ENCODE results near the gene C17orf114.

Gene C17orf114

GRCh38 chr17:4811471-4811870 lies 9.3 kb upstream of the C17orf114 start:
- Histone ChIP-seq H3K4me1 (ENCODE audit: insufficient read depth, low read length, poor library complexity, severe bottlenecking) (peaks cover 6% of the 10 kb centered on the region), H3K79me2 (ENCODE audit: insufficient read depth, low read depth, low read length) (no peaks in the 10 kb centered on the region), H3K4me2 (ENCODE audit: low read length) (no peak overlapping the region), H3K4me3 (ENCODE audit: low read depth, low read length, poor library complexity, severe bottlenecking) (no peak overlapping the region), H3K36me3 (ENCODE audit: insufficient read depth, low read length) (no peaks in the 10 kb centered on the region), H3K9me3 (ENCODE audit: low read length) (no peaks in the 10 kb centered on the region), H2AFZ (ENCODE audit: low read length) (no peak overlapping the region), H4K20me1 (ENCODE audit: insufficient read depth, low read length) (no peaks in the 10 kb centered on the region), H3K9me2 (ENCODE audit: insufficient read depth, low read length) (no peaks in the 10 kb centered on the region), H3K27ac (ENCODE audit: low read depth, low read length, poor library complexity, severe bottlenecking) (no peak overlapping the region)
- POLR2A ChIA-PET = no interaction called here
- intact Hi-C loops (cut with micrococcal nuclease; ENCODE audit: unreplicated experiment) = no loop called here
- CTCF ChIA-PET (ENCODE audit: unreplicated experiment) = no interaction called here
- no peak for TF ChIP-seq EZH2phosphoT487 (IDR thresholded peaks at IDR 0.05; ENCODE audit: borderline replicate concordance, low read depth, low read length)
- TF ChIP-seq, protein P1, sequence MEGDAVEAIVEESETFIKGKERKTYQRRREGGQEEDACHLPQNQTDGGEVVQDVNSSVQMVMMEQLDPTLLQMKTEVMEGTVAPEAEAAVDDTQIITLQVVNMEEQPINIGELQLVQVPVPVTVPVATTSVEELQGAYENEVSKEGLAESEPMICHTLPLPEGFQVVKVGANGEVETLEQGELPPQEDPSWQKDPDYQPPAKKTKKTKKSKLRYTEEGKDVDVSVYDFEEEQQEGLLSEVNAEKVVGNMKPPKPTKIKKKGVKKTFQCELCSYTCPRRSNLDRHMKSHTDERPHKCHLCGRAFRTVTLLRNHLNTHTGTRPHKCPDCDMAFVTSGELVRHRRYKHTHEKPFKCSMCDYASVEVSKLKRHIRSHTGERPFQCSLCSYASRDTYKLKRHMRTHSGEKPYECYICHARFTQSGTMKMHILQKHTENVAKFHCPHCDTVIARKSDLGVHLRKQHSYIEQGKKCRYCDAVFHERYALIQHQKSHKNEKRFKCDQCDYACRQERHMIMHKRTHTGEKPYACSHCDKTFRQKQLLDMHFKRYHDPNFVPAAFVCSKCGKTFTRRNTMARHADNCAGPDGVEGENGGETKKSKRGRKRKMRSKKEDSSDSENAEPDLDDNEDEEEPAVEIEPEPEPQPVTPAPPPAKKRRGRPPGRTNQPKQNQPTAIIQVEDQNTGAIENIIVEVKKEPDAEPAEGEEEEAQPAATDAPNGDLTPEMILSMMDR (conservative IDR thresholded peaks at IDR 0.05; ENCODE audit: low read length) = no peak
- BruUV-seq (replicated peaks) = no TSS peak
- no peak for DNase-seq (ENCODE audit: low spot score)

DNA sequence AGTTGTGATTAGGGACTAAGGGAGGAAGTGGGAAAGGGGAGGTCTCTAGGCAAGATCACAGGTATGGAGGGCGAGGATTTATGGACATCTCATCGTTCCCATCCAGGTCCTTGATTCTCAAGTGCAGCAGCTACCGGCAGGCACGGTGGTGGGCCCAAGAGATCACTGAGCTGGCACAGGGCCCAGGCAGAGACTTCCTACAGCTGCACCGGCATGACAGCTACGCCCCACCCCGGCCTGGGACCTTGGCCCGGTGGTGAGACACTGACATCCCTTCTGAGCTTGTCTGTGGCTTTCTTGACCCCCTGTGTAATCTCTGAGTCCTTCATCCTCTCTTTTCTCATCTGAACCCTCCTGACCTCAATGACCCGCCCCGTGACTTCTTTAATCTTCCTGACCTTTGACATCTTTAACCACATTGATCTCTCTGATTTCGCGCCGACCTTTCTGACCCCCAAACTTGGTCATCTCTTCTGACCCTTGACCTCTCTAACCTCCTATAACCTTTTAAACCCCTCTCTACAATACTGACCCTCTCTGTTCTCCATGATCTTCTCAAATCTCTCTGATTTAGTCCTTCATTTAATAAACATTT lies 8.7 kb upstream of the C17orf114 start:
- H3K79me2 ChIP-seq (ENCODE audit: insufficient read depth, low read depth, low read length) = no peaks in the 10 kb centered on the region
- no peaks in the 10 kb centered on the region for H3K36me3 ChIP-seq (ENCODE audit: insufficient read depth, low read length)
- peaks cover 12% of the 10 kb centered on the region for H3K4me1 ChIP-seq (ENCODE audit: insufficient read depth, low read length, poor library complexity, severe bottlenecking)
- no peaks in the 10 kb centered on the region for H4K20me1 ChIP-seq (ENCODE audit: insufficient read depth, low read length)
- no peak for TF ChIP-seq EZH2phosphoT487 (IDR thresholded peaks at IDR 0.05; ENCODE audit: borderline replicate concordance, low read depth, low read length)
- TF ChIP-seq, protein P1 (conservative IDR thresholded peaks at IDR 0.05; ENCODE audit: low read length) = no peak
- CTCF ChIA-PET (ENCODE audit: unreplicated experiment) = no interaction called here
- DNase-seq (ENCODE audit: low spot score) = no peak
- no peaks in the 10 kb centered on the region for H3K9me2 ChIP-seq (ENCODE audit: insufficient read depth, low read length)
- no peak overlapping the region for H2AFZ ChIP-seq (ENCODE audit: low read length)
- BruUV-seq (replicated peaks) = no TSS peak
- H3K27ac ChIP-seq (ENCODE audit: low read depth, low read length, poor library complexity, severe bottlenecking) = no peak overlapping the region
- no peaks in the 10 kb centered on the region for H3K9me3 ChIP-seq (ENCODE audit: low read length)
- H3K4me2 ChIP-seq (ENCODE audit: low read length) = no peak overlapping the region
- intact Hi-C loops (cut with micrococcal nuclease; ENCODE audit: unreplicated experiment) = no loop called here
- POLR2A ChIA-PET = no interaction called here
- no peak overlapping the region for H3K4me3 ChIP-seq (ENCODE audit: low read depth, low read length, poor library complexity, severe bottlenecking)

- CTCF ChIA-PET (ENCODE audit: unreplicated experiment) = interaction anchor here (0.6 kb wide), 1 partner anchor 49 kb away, joined by 4 read pairs; no protein-coding TSS in a partner anchor
- peak overlapping the region; percentile 80; the same call in 1 of the 2 replicates for H3K4me2 ChIP-seq (ENCODE audit: low read length)
These were observed 6.2 kb upstream of the C17orf114 start for GRCh38 chr17:4808378-4808767.

More at GRCh38 chr17:4808378-4808767, 6.2 kb upstream of the C17orf114 start:
- no peaks in the 10 kb centered on the region for H3K9me3 ChIP-seq (ENCODE audit: low read length)
- H4K20me1 ChIP-seq (ENCODE audit: insufficient read depth, low read length) = no peaks in the 10 kb centered on the region
- no peak for TF ChIP-seq EZH2phosphoT487 (IDR thresholded peaks at IDR 0.05; ENCODE audit: borderline replicate concordance, low read depth, low read length)
- TF ChIP-seq, protein P1 (conservative IDR thresholded peaks at IDR 0.05; ENCODE audit: low read length) = no peak
- no TSS peak for BruUV-seq (replicated peaks)
- intact Hi-C loops (cut with micrococcal nuclease; ENCODE audit: unreplicated experiment) = no loop called here
- POLR2A ChIA-PET = no interaction called here
- DNase-seq (ENCODE audit: low spot score) = no peak
- H3K4me1 ChIP-seq (ENCODE audit: insufficient read depth, low read length, poor library complexity, severe bottlenecking) = peaks cover 12% of the 10 kb centered on the region
- H3K36me3 ChIP-seq (ENCODE audit: insufficient read depth, low read length) = no peaks in the 10 kb centered on the region
- H2AFZ ChIP-seq (ENCODE audit: low read length) = no peak overlapping the region
- no peaks in the 10 kb centered on the region for H3K9me2 ChIP-seq (ENCODE audit: insufficient read depth, low read length)
- no peak overlapping the region for H3K27ac ChIP-seq (ENCODE audit: low read depth, low read length, poor library complexity, severe bottlenecking)
- no peaks in the 10 kb centered on the region for H3K79me2 ChIP-seq (ENCODE audit: insufficient read depth, low read depth, low read length)
- H3K4me3 ChIP-seq (ENCODE audit: low read depth, low read length, poor library complexity, severe bottlenecking) = no peak overlapping the region

Measured in OCI-LY7 (cell line).